Measurements from ENCODE around the gene LIPC.

The LIPC gene

DNA sequence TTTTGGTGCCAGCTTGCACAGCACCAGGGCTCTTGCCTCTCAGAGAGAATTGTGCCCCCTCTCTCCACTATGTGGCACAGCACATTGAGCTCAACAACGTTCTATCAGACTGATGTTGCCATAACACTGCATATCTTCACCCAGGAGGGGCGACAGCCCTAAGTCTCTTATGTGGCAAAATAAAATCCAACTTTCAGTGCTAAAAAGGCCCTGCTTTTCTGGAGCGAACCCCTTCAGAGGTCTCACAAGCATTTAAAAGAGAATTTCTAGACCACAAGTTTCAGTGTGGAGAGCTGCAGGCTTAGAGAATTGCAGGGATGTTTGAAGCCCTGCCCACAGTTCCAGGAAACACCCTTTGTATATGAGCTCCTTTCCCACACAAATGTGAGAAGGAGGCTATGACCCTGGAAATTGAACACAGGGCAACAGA lies 85.5 kb downstream of the LIPC start:
- TF ChIP-seq CTCF (IDR thresholded peaks at IDR 0.05; ENCODE audit: low read length, missing control alignments), result no peak
- no peak overlapping the region for H3K4me3 ChIP-seq (replicated peaks; ENCODE audit: low read depth, low read length)
- DNase-seq (ENCODE audit: low read depth), result no peak

DNA sequence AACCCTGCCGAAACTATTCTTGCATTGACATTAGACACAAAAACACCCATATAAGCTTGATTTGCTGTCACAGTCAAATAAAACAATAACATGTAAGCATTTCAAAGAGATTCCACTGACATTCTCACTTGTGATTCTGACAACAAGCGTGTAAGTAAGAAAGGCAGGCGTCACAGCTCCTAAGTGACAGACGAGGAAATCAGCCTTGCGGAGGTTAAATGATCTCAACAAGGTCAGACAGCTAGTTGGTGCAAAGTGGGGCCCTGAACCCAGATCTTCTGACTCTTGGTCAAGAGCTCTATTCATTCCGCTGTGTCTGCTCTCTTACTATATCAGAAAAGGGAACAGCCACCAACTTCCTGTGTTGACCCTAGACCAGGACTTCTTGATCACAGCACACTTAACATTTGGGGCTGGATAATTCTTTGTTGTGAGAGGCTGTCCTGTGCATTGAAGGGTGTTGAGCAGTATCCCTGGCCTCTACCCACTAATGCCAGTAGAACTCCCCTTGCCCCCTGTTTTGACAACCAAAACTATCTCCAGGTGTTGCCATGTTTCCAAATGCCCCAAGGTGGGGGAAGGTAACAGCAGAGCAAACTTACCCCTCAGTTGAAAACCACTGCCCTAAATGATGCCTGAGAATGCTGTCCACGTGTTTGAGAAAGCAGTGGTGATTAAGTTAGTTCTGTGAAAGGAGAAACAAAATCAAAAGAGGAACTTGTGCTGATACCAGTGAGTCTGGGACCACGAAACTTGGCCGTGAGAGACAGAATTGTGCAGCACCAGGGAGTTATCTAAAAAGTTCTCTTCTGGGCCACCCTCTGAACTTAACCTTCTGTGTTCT lies 86.1 kb downstream of the LIPC start:
- no peak overlapping the region for H3K4me3 ChIP-seq (replicated peaks; ENCODE audit: low read depth, low read length)
- TF ChIP-seq CTCF (IDR thresholded peaks at IDR 0.05; ENCODE audit: low read length, missing control alignments), result no peak
- no peak for DNase-seq (ENCODE audit: low read depth)

DNA sequence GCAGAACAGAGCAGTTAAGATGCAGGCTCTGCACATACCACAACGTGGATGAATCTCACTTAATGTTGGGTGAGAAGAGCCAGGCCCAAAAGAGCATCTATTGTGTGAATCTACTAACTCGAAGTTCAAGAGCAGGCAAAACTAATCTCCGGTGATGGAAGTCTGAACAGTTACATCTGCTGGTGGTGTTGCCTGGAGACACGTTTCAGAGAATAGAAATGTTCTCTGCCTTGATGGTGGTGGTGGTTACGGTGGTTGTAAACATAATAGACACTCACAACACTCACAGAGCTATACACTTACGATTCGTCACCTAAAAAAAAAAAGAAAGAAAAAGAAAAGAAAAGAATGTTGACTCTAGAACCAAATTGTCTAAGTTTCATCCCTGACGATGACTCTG lies 86.8 kb downstream of the LIPC start:
- H3K4me3 ChIP-seq (replicated peaks; ENCODE audit: low read depth, low read length), result no peak overlapping the region
- no peak for DNase-seq (ENCODE audit: low read depth)
- TF ChIP-seq CTCF (IDR thresholded peaks at IDR 0.05; ENCODE audit: low read length, missing control alignments), result no peak

- no peak for TF ChIP-seq CTCF (IDR thresholded peaks at IDR 0.05; ENCODE audit: low read length, missing control alignments)
- H3K4me3 ChIP-seq (replicated peaks; ENCODE audit: low read depth, low read length), result no peak overlapping the region
- no peak for DNase-seq (ENCODE audit: low read depth)
These were observed 87.7 kb downstream of the LIPC start for GRCh38 chr15:58519516-58519915.

DNA sequence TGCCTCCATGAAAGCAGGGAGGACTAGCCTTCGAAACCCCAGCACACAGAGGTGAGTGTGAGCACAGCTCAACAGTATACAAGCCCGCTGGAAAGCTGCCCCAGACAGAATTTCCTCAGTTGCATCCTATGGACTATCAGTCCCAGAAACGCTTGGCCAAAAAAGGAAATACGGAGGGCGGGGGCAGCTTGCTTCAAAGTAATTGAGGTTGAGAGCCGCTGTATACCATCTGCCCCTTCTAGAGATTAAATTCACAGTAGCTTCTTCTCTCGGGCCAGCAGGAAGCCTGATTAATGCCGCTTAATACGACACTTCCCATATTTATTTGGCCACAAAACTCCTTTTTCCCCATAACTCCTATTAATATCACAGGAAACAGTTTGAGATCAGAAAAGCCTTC lies 88.7 kb downstream of the LIPC start:
- no peak for DNase-seq (ENCODE audit: low read depth)
- no peak overlapping the region for H3K4me3 ChIP-seq (replicated peaks; ENCODE audit: low read depth, low read length)
- no peak for TF ChIP-seq CTCF (IDR thresholded peaks at IDR 0.05; ENCODE audit: low read length, missing control alignments)

- H3K4me3 ChIP-seq (replicated peaks; ENCODE audit: low read depth, low read length), result no peak overlapping the region
- TF ChIP-seq CTCF (IDR thresholded peaks at IDR 0.05; ENCODE audit: low read length, missing control alignments), result no peak
- DNase-seq (ENCODE audit: low read depth), result no peak
These were observed 89.1 kb downstream of the LIPC start for GRCh38 chr15:58520936-58521292.
